WTC11 (cell line): Measurements from ENCODE around the gene HBD.

Source experiments
- CREB1 ChIP-seq: sonication (generic); formaldehyde crosslinking; IDR thresholded peaks from 2 replicates; pipeline ENCODE4 v1.8.0; 2023; ENCODE audit warnings: mild to moderate bottlenecking, missing genetic modification reagents
- GABPB1 ChIP-seq: sonication (generic); formaldehyde crosslinking; IDR thresholded peaks from 2 replicates; pipeline ENCODE4 v1.8.1; 2023; ENCODE audit warnings: mild to moderate bottlenecking, missing genetic modification reagents
- IRF2 ChIP-seq: sonication (generic); formaldehyde crosslinking; IDR thresholded peaks from 2 replicates; pipeline ENCODE4 v1.8.0; 2022; ENCODE audit warnings: low read depth, missing genetic modification reagents, borderline replicate concordance
- NFE2L1 ChIP-seq: sonication (generic); formaldehyde crosslinking; IDR thresholded peaks from 2 replicates; pipeline ENCODE4 v1.8.1; 2023; ENCODE audit warnings: missing genetic modification reagents
- NFYB ChIP-seq: sonication (generic); formaldehyde crosslinking; conservative IDR thresholded peaks from 2 replicates; pipeline ENCODE4 v1.8.0; 2022; ENCODE audit warnings: low read depth, missing genetic modification reagents
- TP53 ChIP-seq: sonication (generic); formaldehyde crosslinking; IDR thresholded peaks from 2 replicates; pipeline ENCODE4 v1.8.1; 2023; ENCODE audit warnings: mild to moderate bottlenecking, missing genetic modification reagents

- TF ChIP-seq CREB1 (CRISPR knock-in tag) (no peak), TP53 (no peak), IRF2 (CRISPR knock-in tag) (no peak), NFYB (CRISPR knock-in tag) (no peak), NFE2L1 (CRISPR knock-in tag) (no peak), GABPB1 (CRISPR knock-in tag) (no peak)
Observed at GRCh38 chr11:5239046-5239445, 4.8 kb upstream of the HBD start.
